Ishikawa (cell line): Measurements from ENCODE around the gene ICOSLG.

Experiments
- CEBPB ChIP-seq: IDR thresholded peaks from 2 replicates; pipeline ENCODE4 v1.6.1; 2012
- TAF1 ChIP-seq: IDR thresholded peaks from 2 replicates; pipeline ENCODE4 v1.6.1; 2012; ENCODE audit warnings: low read depth, mild to moderate bottlenecking

DNA sequence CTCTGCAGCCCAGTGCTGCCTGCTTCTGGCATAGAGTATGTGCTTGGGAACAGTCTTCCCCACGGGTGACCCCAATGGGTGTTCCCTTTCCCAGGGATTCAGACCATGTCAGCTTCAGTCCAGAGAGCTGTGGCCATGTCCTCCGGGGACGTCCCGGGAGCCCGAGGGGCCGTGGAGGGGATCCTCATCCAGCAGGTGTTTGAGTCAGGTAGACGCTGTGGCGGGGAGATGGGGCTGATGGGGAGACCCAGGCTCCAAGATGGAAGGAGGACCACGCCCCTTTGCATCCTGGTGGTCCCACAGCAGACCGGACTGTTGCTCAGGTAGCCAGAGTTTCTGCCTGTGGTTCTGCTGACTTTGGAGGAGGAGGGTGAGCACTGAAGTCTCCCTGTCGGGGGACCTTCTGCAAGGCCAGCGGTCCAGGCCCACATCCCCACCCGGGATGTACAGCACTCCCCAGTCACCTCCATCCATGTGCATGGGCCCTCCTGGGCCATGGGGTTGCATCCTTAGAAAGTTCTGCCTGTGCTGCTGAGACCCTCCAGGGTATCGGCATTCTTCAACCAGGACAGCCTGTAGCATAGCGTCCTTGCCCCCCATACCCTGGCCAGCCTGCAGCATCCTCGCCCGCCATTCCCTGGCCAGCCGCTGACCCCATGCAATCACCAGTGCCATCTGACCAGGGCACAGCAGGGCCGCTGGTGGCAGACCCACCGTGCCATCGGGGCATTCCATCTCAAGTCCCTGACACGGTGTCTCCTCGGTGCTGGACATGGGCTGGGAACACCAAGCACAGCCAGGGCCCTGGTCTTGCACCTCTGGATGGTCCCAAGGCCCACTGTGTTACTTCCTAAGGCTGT lies 47.7 kb upstream of the ICOSLG start:
- TF ChIP-seq TAF1 (no peak), CEBPB (no peak)
